ENCODE results near the gene ROCK2. TPM values are rescaled to one million over a fixed set of nuclear protein-coding genes. Genes with fewer than 3 reads are reported as not detected.

ROCK2 gene
- total RNA-seq, 1 experiment from 2014 or later = 25.9 TPM

DNA sequence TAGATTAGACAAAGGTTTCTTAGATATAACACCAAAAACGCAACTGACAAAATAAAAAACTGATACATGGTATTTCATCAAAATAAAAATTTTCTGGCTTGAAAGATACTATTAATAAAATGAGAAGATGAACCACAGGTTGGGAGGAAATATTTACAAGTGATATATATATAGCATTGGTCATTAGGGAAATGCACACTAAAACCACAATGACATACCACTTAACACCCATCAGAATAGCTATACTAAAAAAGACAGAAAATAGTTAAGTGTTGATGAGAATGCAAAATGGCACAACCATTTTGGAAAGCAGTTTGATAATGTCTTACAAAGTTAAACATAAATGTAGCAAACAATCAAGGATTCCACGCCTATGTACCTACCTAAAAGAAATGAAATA, 105.3 kb downstream of the ROCK2 start (continued):
- TF ChIP-seq, protein P1, sequence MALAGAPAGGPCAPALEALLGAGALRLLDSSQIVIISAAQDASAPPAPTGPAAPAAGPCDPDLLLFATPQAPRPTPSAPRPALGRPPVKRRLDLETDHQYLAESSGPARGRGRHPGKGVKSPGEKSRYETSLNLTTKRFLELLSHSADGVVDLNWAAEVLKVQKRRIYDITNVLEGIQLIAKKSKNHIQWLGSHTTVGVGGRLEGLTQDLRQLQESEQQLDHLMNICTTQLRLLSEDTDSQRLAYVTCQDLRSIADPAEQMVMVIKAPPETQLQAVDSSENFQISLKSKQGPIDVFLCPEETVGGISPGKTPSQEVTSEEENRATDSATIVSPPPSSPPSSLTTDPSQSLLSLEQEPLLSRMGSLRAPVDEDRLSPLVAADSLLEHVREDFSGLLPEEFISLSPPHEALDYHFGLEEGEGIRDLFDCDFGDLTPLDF (CRISPR knock-in tag; IDR thresholded peaks at IDR 0.05) = no peak
- TF ChIP-seq KAT7 (CRISPR knock-in tag; IDR thresholded peaks at IDR 0.05; ENCODE audit: borderline replicate concordance) (no peak), ZNF121 (CRISPR knock-in tag; IDR thresholded peaks at IDR 0.05) (no peak), OVOL2 (CRISPR knock-in tag; IDR thresholded peaks at IDR 0.05; ENCODE audit: borderline replicate concordance) (no peak), FOXJ3 (CRISPR knock-in tag; IDR thresholded peaks at IDR 0.05; ENCODE audit: borderline replicate concordance) (no peak), NR2C2 (CRISPR knock-in tag; IDR thresholded peaks at IDR 0.05) (no peak), EMX1 (CRISPR knock-in tag; IDR thresholded peaks at IDR 0.05) (no peak), ZNF416 (CRISPR knock-in tag; IDR thresholded peaks at IDR 0.05) (no peak)
- TF ChIP-seq, protein P2, sequence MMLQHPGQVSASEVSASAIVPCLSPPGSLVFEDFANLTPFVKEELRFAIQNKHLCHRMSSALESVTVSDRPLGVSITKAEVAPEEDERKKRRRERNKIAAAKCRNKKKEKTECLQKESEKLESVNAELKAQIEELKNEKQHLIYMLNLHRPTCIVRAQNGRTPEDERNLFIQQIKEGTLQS (CRISPR knock-in tag; conservative IDR thresholded peaks at IDR 0.05) = no peak
- TF ChIP-seq, protein P3, sequence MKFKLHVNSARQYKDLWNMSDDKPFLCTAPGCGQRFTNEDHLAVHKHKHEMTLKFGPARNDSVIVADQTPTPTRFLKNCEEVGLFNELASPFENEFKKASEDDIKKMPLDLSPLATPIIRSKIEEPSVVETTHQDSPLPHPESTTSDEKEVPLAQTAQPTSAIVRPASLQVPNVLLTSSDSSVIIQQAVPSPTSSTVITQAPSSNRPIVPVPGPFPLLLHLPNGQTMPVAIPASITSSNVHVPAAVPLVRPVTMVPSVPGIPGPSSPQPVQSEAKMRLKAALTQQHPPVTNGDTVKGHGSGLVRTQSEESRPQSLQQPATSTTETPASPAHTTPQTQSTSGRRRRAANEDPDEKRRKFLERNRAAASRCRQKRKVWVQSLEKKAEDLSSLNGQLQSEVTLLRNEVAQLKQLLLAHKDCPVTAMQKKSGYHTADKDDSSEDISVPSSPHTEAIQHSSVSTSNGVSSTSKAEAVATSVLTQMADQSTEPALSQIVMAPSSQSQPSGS (CRISPR knock-in tag; IDR thresholded peaks at IDR 0.05; ENCODE audit: borderline replicate concordance, low read depth) = no peak
- TF ChIP-seq, protein P4, sequence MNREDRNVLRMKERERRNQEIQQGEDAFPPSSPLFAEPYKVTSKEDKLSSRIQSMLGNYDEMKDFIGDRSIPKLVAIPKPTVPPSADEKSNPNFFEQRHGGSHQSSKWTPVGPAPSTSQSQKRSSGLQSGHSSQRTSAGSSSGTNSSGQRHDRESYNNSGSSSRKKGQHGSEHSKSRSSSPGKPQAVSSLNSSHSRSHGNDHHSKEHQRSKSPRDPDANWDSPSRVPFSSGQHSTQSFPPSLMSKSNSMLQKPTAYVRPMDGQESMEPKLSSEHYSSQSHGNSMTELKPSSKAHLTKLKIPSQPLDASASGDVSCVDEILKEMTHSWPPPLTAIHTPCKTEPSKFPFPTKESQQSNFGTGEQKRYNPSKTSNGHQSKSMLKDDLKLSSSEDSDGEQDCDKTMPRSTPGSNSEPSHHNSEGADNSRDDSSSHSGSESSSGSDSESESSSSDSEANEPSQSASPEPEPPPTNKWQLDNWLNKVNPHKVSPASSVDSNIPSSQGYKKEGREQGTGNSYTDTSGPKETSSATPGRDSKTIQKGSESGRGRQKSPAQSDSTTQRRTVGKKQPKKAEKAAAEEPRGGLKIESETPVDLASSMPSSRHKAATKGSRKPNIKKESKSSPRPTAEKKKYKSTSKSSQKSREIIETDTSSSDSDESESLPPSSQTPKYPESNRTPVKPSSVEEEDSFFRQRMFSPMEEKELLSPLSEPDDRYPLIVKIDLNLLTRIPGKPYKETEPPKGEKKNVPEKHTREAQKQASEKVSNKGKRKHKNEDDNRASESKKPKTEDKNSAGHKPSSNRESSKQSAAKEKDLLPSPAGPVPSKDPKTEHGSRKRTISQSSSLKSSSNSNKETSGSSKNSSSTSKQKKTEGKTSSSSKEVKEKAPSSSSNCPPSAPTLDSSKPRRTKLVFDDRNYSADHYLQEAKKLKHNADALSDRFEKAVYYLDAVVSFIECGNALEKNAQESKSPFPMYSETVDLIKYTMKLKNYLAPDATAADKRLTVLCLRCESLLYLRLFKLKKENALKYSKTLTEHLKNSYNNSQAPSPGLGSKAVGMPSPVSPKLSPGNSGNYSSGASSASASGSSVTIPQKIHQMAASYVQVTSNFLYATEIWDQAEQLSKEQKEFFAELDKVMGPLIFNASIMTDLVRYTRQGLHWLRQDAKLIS (CRISPR knock-in tag; IDR thresholded peaks at IDR 0.05; ENCODE audit: borderline replicate concordance) = no peak
- TF ChIP-seq, protein P5, sequence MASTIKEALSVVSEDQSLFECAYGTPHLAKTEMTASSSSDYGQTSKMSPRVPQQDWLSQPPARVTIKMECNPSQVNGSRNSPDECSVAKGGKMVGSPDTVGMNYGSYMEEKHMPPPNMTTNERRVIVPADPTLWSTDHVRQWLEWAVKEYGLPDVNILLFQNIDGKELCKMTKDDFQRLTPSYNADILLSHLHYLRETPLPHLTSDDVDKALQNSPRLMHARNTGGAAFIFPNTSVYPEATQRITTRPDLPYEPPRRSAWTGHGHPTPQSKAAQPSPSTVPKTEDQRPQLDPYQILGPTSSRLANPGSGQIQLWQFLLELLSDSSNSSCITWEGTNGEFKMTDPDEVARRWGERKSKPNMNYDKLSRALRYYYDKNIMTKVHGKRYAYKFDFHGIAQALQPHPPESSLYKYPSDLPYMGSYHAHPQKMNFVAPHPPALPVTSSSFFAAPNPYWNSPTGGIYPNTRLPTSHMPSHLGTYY (CRISPR knock-in tag; IDR thresholded peaks at IDR 0.05) = no peak

DNA sequence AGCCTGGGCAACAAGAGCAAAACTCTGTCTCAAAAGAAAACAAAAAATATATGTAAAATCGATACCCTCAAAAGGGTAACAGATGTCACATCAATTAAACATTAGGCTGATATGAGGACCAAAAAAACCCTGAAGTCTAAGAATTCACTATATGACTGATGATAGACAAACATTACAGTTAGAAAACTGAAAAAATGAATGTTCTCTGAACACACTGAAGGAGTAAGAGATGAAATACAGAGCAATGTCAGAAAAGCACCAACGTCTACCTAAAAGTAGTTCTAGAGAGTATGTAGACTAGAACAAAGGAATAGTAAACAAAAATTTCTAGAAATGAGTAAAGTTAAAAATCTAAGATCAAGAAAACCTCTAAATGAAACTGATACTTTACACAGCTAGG, 107.3 kb downstream of the ROCK2 start:
- H3K27me3 Mint-ChIP-seq (ENCODE audit: low read depth) = no peaks in the 10 kb centered on the region
- H3K27ac Mint-ChIP-seq = no peak overlapping the region
- POLR2A ChIA-PET = no interaction called here
- no peak overlapping the region for H3K4me3 Mint-ChIP-seq
- no peak for ATAC-seq
- DNase-seq (ENCODE audit: low spot score) = no peak
- no peaks in the 10 kb centered on the region for H3K4me1 Mint-ChIP-seq
- no peaks in the 10 kb centered on the region for H3K36me3 Mint-ChIP-seq
- H3K9me3 Mint-ChIP-seq = no peaks in the 10 kb centered on the region
- CTCF ChIA-PET = no interaction called here
- TF ChIP-seq JUN (CRISPR knock-in tag; IDR thresholded peaks at IDR 0.05) (no peak), CBFB (CRISPR knock-in tag; IDR thresholded peaks at IDR 0.05; ENCODE audit: low read depth) (no peak), ZNF396 (CRISPR knock-in tag; IDR thresholded peaks at IDR 0.05; ENCODE audit: borderline replicate concordance) (no peak)
- TF ChIP-seq, protein P1 (CRISPR knock-in tag; IDR thresholded peaks at IDR 0.05) = no peak
- TF ChIP-seq, protein P6, sequence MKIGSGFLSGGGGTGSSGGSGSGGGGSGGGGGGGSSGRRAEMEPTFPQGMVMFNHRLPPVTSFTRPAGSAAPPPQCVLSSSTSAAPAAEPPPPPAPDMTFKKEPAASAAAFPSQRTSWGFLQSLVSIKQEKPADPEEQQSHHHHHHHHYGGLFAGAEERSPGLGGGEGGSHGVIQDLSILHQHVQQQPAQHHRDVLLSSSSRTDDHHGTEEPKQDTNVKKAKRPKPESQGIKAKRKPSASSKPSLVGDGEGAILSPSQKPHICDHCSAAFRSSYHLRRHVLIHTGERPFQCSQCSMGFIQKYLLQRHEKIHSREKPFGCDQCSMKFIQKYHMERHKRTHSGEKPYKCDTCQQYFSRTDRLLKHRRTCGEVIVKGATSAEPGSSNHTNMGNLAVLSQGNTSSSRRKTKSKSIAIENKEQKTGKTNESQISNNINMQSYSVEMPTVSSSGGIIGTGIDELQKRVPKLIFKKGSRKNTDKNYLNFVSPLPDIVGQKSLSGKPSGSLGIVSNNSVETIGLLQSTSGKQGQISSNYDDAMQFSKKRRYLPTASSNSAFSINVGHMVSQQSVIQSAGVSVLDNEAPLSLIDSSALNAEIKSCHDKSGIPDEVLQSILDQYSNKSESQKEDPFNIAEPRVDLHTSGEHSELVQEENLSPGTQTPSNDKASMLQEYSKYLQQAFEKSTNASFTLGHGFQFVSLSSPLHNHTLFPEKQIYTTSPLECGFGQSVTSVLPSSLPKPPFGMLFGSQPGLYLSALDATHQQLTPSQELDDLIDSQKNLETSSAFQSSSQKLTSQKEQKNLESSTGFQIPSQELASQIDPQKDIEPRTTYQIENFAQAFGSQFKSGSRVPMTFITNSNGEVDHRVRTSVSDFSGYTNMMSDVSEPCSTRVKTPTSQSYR (CRISPR knock-in tag; IDR thresholded peaks at IDR 0.05) = no peak
- TF ChIP-seq, protein P7, sequence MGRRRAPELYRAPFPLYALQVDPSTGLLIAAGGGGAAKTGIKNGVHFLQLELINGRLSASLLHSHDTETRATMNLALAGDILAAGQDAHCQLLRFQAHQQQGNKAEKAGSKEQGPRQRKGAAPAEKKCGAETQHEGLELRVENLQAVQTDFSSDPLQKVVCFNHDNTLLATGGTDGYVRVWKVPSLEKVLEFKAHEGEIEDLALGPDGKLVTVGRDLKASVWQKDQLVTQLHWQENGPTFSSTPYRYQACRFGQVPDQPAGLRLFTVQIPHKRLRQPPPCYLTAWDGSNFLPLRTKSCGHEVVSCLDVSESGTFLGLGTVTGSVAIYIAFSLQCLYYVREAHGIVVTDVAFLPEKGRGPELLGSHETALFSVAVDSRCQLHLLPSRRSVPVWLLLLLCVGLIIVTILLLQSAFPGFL (CRISPR knock-in tag; IDR thresholded peaks at IDR 0.05; ENCODE audit: borderline replicate concordance) = no peak
- TF ChIP-seq, protein P4 (CRISPR knock-in tag; IDR thresholded peaks at IDR 0.05; ENCODE audit: borderline replicate concordance) = no peak
- TF ChIP-seq, protein P8, sequence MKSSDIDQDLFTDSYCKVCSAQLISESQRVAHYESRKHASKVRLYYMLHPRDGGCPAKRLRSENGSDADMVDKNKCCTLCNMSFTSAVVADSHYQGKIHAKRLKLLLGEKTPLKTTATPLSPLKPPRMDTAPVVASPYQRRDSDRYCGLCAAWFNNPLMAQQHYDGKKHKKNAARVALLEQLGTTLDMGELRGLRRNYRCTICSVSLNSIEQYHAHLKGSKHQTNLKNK (CRISPR knock-in tag; IDR thresholded peaks at IDR 0.05) = no peak

Data from WTC11 (cell line).